NB4 (cell line): Measurements from ENCODE around the gene PCSK7.

Source experiments
- DNase-seq: peaks from one replicate; pipeline ENCODE4 v3.0.0; 2010; ENCODE audit warnings: low read depth
- H3K4me3 ChIP-seq: one replicate; pipeline ENCODE4 v1.5.1; 2011; ENCODE audit warnings: mild to moderate bottlenecking, low read depth, low read length, moderate library complexity
- MYC ChIP-seq: IDR thresholded peaks from 2 replicates; pipeline ENCODE4 v1.6.1; 2011; ENCODE audit warnings: low read depth, low read length
- POLR2A ChIP-seq: IDR thresholded peaks from 2 replicates; pipeline ENCODE4 v1.6.1; 2011; ENCODE audit warnings: mild to moderate bottlenecking; ENCODE audit not compliant: insufficient read length; ENCODE audit errors: extremely low read depth
- TF ChIP-seq, protein P1 (sequence below): IDR thresholded peaks from one replicate; pipeline ENCODE4 v1.5.1; 2012; ENCODE audit warnings: low read depth, low read length
- TF ChIP-seq, protein P2 (sequence below): IDR thresholded peaks from 2 replicates; pipeline ENCODE4 v1.6.1; 2011; ENCODE audit warnings: low read depth, low read length

The PCSK7 gene

DNA sequence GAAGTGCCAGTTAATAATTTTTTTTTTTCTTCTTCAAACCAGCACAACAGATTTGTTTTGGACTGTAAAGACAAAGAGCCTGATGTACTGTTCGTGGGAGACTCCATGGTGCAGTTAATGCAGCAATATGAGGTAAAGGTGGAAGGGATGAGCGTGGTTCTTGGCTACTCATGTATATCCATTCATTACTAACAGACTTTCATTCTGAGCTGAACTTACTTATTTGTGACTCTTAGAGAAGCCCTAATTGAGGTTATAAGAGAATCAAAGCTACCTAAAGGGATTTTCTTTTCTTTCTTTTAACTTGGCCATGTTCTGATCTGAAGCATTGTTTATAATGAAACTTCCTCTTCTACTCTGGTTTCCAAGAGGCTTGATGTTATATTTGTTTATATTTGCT lies 72.0 kb downstream of the PCSK7 start:
- no peak overlapping the region for H3K4me3 ChIP-seq
- TF ChIP-seq, protein P1, sequence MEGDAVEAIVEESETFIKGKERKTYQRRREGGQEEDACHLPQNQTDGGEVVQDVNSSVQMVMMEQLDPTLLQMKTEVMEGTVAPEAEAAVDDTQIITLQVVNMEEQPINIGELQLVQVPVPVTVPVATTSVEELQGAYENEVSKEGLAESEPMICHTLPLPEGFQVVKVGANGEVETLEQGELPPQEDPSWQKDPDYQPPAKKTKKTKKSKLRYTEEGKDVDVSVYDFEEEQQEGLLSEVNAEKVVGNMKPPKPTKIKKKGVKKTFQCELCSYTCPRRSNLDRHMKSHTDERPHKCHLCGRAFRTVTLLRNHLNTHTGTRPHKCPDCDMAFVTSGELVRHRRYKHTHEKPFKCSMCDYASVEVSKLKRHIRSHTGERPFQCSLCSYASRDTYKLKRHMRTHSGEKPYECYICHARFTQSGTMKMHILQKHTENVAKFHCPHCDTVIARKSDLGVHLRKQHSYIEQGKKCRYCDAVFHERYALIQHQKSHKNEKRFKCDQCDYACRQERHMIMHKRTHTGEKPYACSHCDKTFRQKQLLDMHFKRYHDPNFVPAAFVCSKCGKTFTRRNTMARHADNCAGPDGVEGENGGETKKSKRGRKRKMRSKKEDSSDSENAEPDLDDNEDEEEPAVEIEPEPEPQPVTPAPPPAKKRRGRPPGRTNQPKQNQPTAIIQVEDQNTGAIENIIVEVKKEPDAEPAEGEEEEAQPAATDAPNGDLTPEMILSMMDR = no peak
- no peak for TF ChIP-seq POLR2A
- TF ChIP-seq MYC = no peak
- TF ChIP-seq, protein P2, sequence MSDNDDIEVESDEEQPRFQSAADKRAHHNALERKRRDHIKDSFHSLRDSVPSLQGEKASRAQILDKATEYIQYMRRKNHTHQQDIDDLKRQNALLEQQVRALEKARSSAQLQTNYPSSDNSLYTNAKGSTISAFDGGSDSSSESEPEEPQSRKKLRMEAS = no peak
- no peak for DNase-seq

DNA sequence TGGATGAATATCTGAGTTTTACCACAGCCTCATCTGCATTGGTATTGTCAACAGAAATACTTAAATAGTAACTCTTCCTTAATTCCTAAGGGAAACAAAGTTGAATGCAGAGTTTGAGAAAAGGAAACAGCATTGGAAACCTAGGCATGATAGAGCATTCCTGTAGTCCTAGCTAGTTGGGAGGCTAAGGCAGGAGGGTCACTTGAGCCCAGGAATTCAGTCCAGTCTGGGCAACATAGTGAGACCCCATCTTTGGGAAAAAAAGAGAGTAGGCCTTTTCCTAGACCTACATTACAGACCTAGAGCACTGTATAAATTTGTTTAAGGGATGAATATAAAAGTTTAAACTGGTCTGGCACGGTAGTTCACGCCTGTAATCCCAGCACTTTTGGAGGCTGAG lies 74.4 kb downstream of the PCSK7 start:
- DNase-seq = no peak
- TF ChIP-seq, protein P1 = no peak
- TF ChIP-seq, protein P2 = no peak
- TF ChIP-seq MYC = no peak
- TF ChIP-seq POLR2A = no peak
- no peak overlapping the region for H3K4me3 ChIP-seq

DNA sequence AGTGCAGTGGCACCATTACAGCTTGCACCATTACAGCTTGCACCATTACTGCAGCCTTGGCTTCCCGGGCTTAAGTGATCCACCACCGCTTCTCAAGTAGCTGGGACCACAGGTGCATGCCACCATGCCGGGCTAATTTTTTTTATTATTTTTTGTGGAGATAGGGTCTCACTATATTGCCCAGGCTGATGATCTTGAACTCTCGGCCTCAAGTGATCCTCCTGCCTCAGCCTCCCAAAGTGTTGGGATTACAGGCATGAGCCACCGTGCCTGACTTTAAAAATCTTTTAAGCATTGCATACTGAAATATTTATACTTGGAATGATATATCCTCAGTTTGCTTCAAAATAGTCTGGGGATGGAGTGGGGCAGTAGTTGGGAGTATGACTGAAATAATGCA lies 77.4 kb downstream of the PCSK7 start:
- TF ChIP-seq, protein P1 = no peak
- TF ChIP-seq POLR2A = no peak
- TF ChIP-seq, protein P2 = no peak
- TF ChIP-seq MYC = no peak
- no peak overlapping the region for H3K4me3 ChIP-seq
- no peak for DNase-seq
